Lower leg skin (tissue), 3 donors: ENCODE measurements around the gene PPP6R3.

Experiments
- CTCF ChIP-seq, 3 donors: fragments of 450-650 bp; IDR thresholded peaks; one replicate each; pipeline ENCODE4 v1.5.1; 2016; ENCODE audit warnings: antibody characterized with exemption in 3 of 3, mild to moderate bottlenecking in 3 of 3, moderate library complexity in 2 of 3
- POLR2A ChIP-seq, 2 donors: fragments of 450-650 bp; IDR thresholded peaks; one replicate each; pipeline ENCODE4 v1.6.1; 2016 to 2017; ENCODE audit warnings: antibody characterized with exemption in 2 of 2, mild to moderate bottlenecking in 1 of 2, moderate library complexity in 1 of 2

- no peak for TF ChIP-seq CTCF (IDR thresholded peaks at IDR 0.05)
- TF ChIP-seq POLR2A (IDR thresholded peaks at IDR 0.05), result no peak
Measured at GRCh38 chr11:68432874-68433273, 27.7 kb upstream of the PPP6R3 start.
